Measurements from ENCODE around the gene MLLT3. TPM values are rescaled to one million over a fixed set of nuclear protein-coding genes. Genes with fewer than 3 reads are reported as not detected.

MLLT3 gene
- total RNA-seq, 2 experiments from 2014 or later: 53.4 to 57.5 TPM

GRCh38 chr9:20404192-20404813, 218.0 kb downstream of the MLLT3 start:
- CTCF ChIA-PET: no interaction called here
- Mint-ChIP-seq H3K36me3 (ENCODE audit: low read depth) (peaks cover 28% of the 10 kb centered on the region), H3K27me3 (no peaks in the 10 kb centered on the region), H3K4me1 (peaks cover 25% of the 10 kb centered on the region), H3K27ac (no peak overlapping the region), H3K4me3 (no peak overlapping the region), H3K9me3 (no peaks in the 10 kb centered on the region)
- POLR2A ChIA-PET: no interaction called here
- no peak for DNase-seq

- Mint-ChIP-seq H3K9me3 (no peaks in the 10 kb centered on the region), H3K27ac (no peak overlapping the region), H3K4me3 (no peak overlapping the region), H3K4me1 (peaks cover 23% of the 10 kb centered on the region), H3K27me3 (no peaks in the 10 kb centered on the region), H3K36me3 (ENCODE audit: low read depth) (peaks cover 26% of the 10 kb centered on the region)
- CTCF ChIA-PET: no interaction called here
- POLR2A ChIA-PET: no interaction called here
- no peak for DNase-seq
These were observed 219.0 kb downstream of the MLLT3 start for GRCh38 chr9:20403346-20403745.

- CTCF ChIA-PET: no interaction called here
These were observed 219.9 kb downstream of the MLLT3 start for GRCh38 chr9:20402273-20402875.

GRCh38 chr9:20398536-20399338, 223.6 kb downstream of the MLLT3 start:
- H3K36me3 Mint-ChIP-seq (ENCODE audit: low read depth): peaks cover 34% of the 10 kb centered on the region
- peaks cover 25% of the 10 kb centered on the region for H3K4me1 Mint-ChIP-seq
- no peaks in the 10 kb centered on the region for H3K27me3 Mint-ChIP-seq
- no peak overlapping the region for H3K27ac Mint-ChIP-seq
- no peak overlapping the region for H3K4me3 Mint-ChIP-seq
- ChIA-PET POLR2A (no interaction called here), CTCF (interaction anchor here (1.3 kb wide), 1 partner anchor 543 kb away, joined by 3 read pairs; no protein-coding TSS in a partner anchor)
- DNase-seq: no peak
- H3K9me3 Mint-ChIP-seq: no peaks in the 10 kb centered on the region

More at GRCh38 chr9:20402273-20402875, 219.9 kb downstream of the MLLT3 start:
- DNase-seq: no peak
- Mint-ChIP-seq H3K9me3 (no peaks in the 10 kb centered on the region), H3K4me1 (peaks cover 23% of the 10 kb centered on the region), H3K36me3 (ENCODE audit: low read depth) (peaks cover 24% of the 10 kb centered on the region), H3K27me3 (no peaks in the 10 kb centered on the region), H3K4me3 (no peak overlapping the region), H3K27ac (no peak overlapping the region)
- POLR2A ChIA-PET: no interaction called here

- Mint-ChIP-seq H3K4me3 (no peak overlapping the region), H3K4me1 (peaks cover 15% of the 10 kb centered on the region), H3K27me3 (no peaks in the 10 kb centered on the region), H3K9me3 (no peaks in the 10 kb centered on the region), H3K27ac (no peak overlapping the region), H3K36me3 (ENCODE audit: low read depth) (peaks cover 34% of the 10 kb centered on the region)
- POLR2A ChIA-PET: no interaction called here
- CTCF ChIA-PET: no interaction called here
- no peak for DNase-seq
These were observed 225.0 kb downstream of the MLLT3 start for GRCh38 chr9:20397348-20397747.

- Mint-ChIP-seq H3K36me3 (ENCODE audit: low read depth) (peaks cover 27% of the 10 kb centered on the region), H3K27me3 (no peaks in the 10 kb centered on the region), H3K9me3 (no peaks in the 10 kb centered on the region), H3K4me1 (peaks cover 14% of the 10 kb centered on the region), H3K4me3 (no peak overlapping the region), H3K27ac (no peak overlapping the region)
- POLR2A ChIA-PET: no interaction called here
- CTCF ChIA-PET: no interaction called here
- DNase-seq: no peak
These were observed 225.8 kb downstream of the MLLT3 start for GRCh38 chr9:20396509-20396908.

- DNase-seq: no peak
- H3K9me3 Mint-ChIP-seq: no peaks in the 10 kb centered on the region
- H3K36me3 Mint-ChIP-seq (ENCODE audit: low read depth): peaks cover 25% of the 10 kb centered on the region
- H3K4me1 Mint-ChIP-seq: peaks cover 14% of the 10 kb centered on the region
- CTCF ChIA-PET: no interaction called here
- no peak overlapping the region for H3K27ac Mint-ChIP-seq
- H3K27me3 Mint-ChIP-seq: no peaks in the 10 kb centered on the region
- H3K4me3 Mint-ChIP-seq: no peak overlapping the region
- POLR2A ChIA-PET: no interaction called here
These were observed 226.6 kb downstream of the MLLT3 start for GRCh38 chr9:20395651-20396050.

GRCh38 chr9:20394969-20395368, 227.3 kb downstream of the MLLT3 start:
- Mint-ChIP-seq H3K27me3 (no peaks in the 10 kb centered on the region), H3K36me3 (ENCODE audit: low read depth) (peaks cover 23% of the 10 kb centered on the region), H3K4me1 (peaks cover 13% of the 10 kb centered on the region), H3K4me3 (no peak overlapping the region), H3K9me3 (no peaks in the 10 kb centered on the region), H3K27ac (no peak overlapping the region)
- ChIA-PET CTCF (no interaction called here), POLR2A (interaction anchor here (0.7 kb wide), 1 partner anchor 225 kb away, joined by 3 read pairs; no protein-coding TSS in a partner anchor)
- DNase-seq: no peak

GRCh38 chr9:20391208-20391607, 231.1 kb downstream of the MLLT3 start:
- Mint-ChIP-seq H3K27ac (no peak overlapping the region), H3K36me3 (ENCODE audit: low read depth) (peaks cover 12% of the 10 kb centered on the region), H3K4me3 (no peak overlapping the region), H3K4me1 (no peaks in the 10 kb centered on the region), H3K9me3 (no peaks in the 10 kb centered on the region), H3K27me3 (no peaks in the 10 kb centered on the region)
- no peak for DNase-seq
- POLR2A ChIA-PET: no interaction called here
- CTCF ChIA-PET: interaction anchor here (0.7 kb wide), 1 partner anchor 48 kb away, joined by 3 read pairs; no protein-coding TSS in a partner anchor

- Mint-ChIP-seq H3K4me1 (no peaks in the 10 kb centered on the region), H3K9me3 (no peaks in the 10 kb centered on the region), H3K4me3 (no peak overlapping the region), H3K27me3 (no peaks in the 10 kb centered on the region), H3K36me3 (ENCODE audit: low read depth) (peaks cover 11% of the 10 kb centered on the region), H3K27ac (no peak overlapping the region)
- DNase-seq: no peak
- POLR2A ChIA-PET: no interaction called here
- CTCF ChIA-PET: no interaction called here
These were observed 231.9 kb downstream of the MLLT3 start for GRCh38 chr9:20390400-20390799.

GRCh38 chr9:20387062-20387461, 235.2 kb downstream of the MLLT3 start:
- Mint-ChIP-seq H3K4me3 (no peak overlapping the region), H3K9me3 (no peaks in the 10 kb centered on the region), H3K27ac (no peak overlapping the region), H3K36me3 (ENCODE audit: low read depth) (peaks cover 11% of the 10 kb centered on the region), H3K27me3 (no peaks in the 10 kb centered on the region), H3K4me1 (peaks cover 7% of the 10 kb centered on the region)
- ChIA-PET POLR2A (no interaction called here), CTCF (no interaction called here)
- no peak for DNase-seq

- Mint-ChIP-seq H3K9me3 (no peaks in the 10 kb centered on the region), H3K27ac (no peak overlapping the region), H3K4me3 (no peak overlapping the region), H3K27me3 (no peaks in the 10 kb centered on the region), H3K36me3 (ENCODE audit: low read depth) (peaks cover 18% of the 10 kb centered on the region), H3K4me1 (peaks cover 7% of the 10 kb centered on the region)
- DNase-seq: no peak
- ChIA-PET CTCF (no interaction called here), POLR2A (no interaction called here)
These were observed 237.7 kb downstream of the MLLT3 start for GRCh38 chr9:20384642-20385041.

- CTCF ChIA-PET: no interaction called here
- Mint-ChIP-seq H3K4me1 (peaks cover 7% of the 10 kb centered on the region), H3K27me3 (no peaks in the 10 kb centered on the region), H3K9me3 (no peaks in the 10 kb centered on the region), H3K4me3 (no peak overlapping the region), H3K27ac (no peak overlapping the region), H3K36me3 (ENCODE audit: low read depth) (peaks cover 16% of the 10 kb centered on the region)
- POLR2A ChIA-PET: no interaction called here
- DNase-seq: no peak
These were observed 239.7 kb downstream of the MLLT3 start for GRCh38 chr9:20382460-20383071.

All from activated CD4-positive, alpha-beta memory T cell treated with anti-CD3 and anti-CD28 coated beads, Interleukin-2, amount 10 ng/mL, durations not matched to agents 7 days and 5 days (primary cell).